HepG2 (cell line): ENCODE measurements around the gene GUK1. TPM values are rescaled to one million over a fixed set of nuclear protein-coding genes. Genes with fewer than 3 reads are reported as not detected.

Source experiments
- ATF4 ChIP-seq, 2 experiments: fragments of 450-650 bp in 1 of 2; sonication (generic) in 1 of 2; formaldehyde crosslinking; IDR thresholded peaks; 2 replicates each; pipeline versions ENCODE4 v1.5.0 to v1.8.0; 2020 to 2022; ENCODE audit warnings: mild to moderate bottlenecking in 1 of 2, missing genetic modification reagents in 1 of 2
- CSRNP1 ChIP-seq: sonication (generic); formaldehyde crosslinking; IDR thresholded peaks from 2 replicates; pipeline ENCODE4 v1.8.1; 2023; ENCODE audit warnings: mild to moderate bottlenecking, missing genetic modification reagents
- ERF ChIP-seq: IDR thresholded peaks from 2 replicates; pipeline ENCODE4 v1.6.1; 2018; ENCODE audit warnings: missing biosample characterization, missing genetic modification reagents
- FOXA3 ChIP-seq: IDR thresholded peaks from 2 replicates; pipeline ENCODE4 v1.6.1; 2016; ENCODE audit warnings: missing genetic modification reagents, missing compliant biosample characterization
- GLI4 ChIP-seq: sonication (generic); formaldehyde crosslinking; IDR thresholded peaks from 2 replicates; pipeline ENCODE4 v1.5.1; 2020; ENCODE audit warnings: missing genetic modification reagents, mild to moderate bottlenecking, moderate library complexity, borderline replicate concordance
- HOXA9 ChIP-seq: sonication (generic); formaldehyde crosslinking; IDR thresholded peaks from 2 replicates; pipeline ENCODE4 v1.8.1; 2022; ENCODE audit warnings: missing genetic modification reagents, mild to moderate bottlenecking, moderate library complexity, borderline replicate concordance
- KAT2B ChIP-seq: fragments of 150-350 bp; IDR thresholded peaks from 2 replicates; pipeline ENCODE4 v1.6.1; 2014; ENCODE audit warnings: low read depth, low read length, borderline replicate concordance
- KAT8 ChIP-seq: IDR thresholded peaks from 2 replicates; pipeline ENCODE4 v1.6.1; 2016; ENCODE audit warnings: missing genetic modification reagents, missing compliant biosample characterization
- KDM3A ChIP-seq: IDR thresholded peaks from 2 replicates; pipeline ENCODE4 v1.6.1; 2018; ENCODE audit warnings: low read depth, missing compliant biosample characterization
- KLF15 ChIP-seq: sonication (generic); formaldehyde crosslinking; IDR thresholded peaks from 2 replicates; pipeline ENCODE4 v1.8.1; 2023; ENCODE audit warnings: borderline replicate concordance, mild to moderate bottlenecking, inconsistent platforms, missing genetic modification reagents, mixed read lengths
- MXD1 ChIP-seq: sonication (generic); formaldehyde crosslinking; IDR thresholded peaks from 2 replicates; pipeline ENCODE4 v1.4.0; 2020; ENCODE audit warnings: mild to moderate bottlenecking, missing genetic modification reagents
- NCOA1 ChIP-seq: sonication (generic); formaldehyde crosslinking; IDR thresholded peaks from 2 replicates; pipeline ENCODE4 v1.9.0; 2021; ENCODE audit warnings: missing genetic modification reagents
- NFIC ChIP-seq: IDR thresholded peaks from 2 replicates; pipeline ENCODE4 v1.6.1; 2012; ENCODE audit warnings: mild to moderate bottlenecking, low read length, inconsistent platforms
- SRF ChIP-seq: IDR thresholded peaks from 2 replicates; pipeline ENCODE4 v1.6.1; 2011; ENCODE audit warnings: mild to moderate bottlenecking, low read depth, low read length, moderate library complexity
- TFDP1 ChIP-seq: IDR thresholded peaks from 2 replicates; pipeline ENCODE4 v1.6.1; 2016; ENCODE audit warnings: missing compliant biosample characterization, missing genetic modification reagents, borderline replicate concordance
- THAP9 ChIP-seq: sonication (generic); formaldehyde crosslinking; IDR thresholded peaks from 2 replicates; pipeline ENCODE4; 2020; ENCODE audit warnings: missing genetic modification reagents, mild to moderate bottlenecking, borderline replicate concordance
- ZFP1 ChIP-seq: IDR thresholded peaks from 2 replicates; pipeline ENCODE4 v1.6.1; 2016
- ZFP62 ChIP-seq: sonication (generic); formaldehyde crosslinking; IDR thresholded peaks from 2 replicates; pipeline ENCODE4 v1.4.0; 2020; ENCODE audit warnings: missing genetic modification reagents
- ZNF225 ChIP-seq: sonication (generic); formaldehyde crosslinking; IDR thresholded peaks from 2 replicates; pipeline ENCODE4 v1.4.0; 2020; ENCODE audit warnings: mild to moderate bottlenecking, missing genetic modification reagents
- ZNF382 ChIP-seq: sonication (generic); formaldehyde crosslinking; IDR thresholded peaks from 2 replicates; pipeline ENCODE4 v1.5.0; 2020; ENCODE audit warnings: missing genetic modification reagents, mild to moderate bottlenecking, borderline replicate concordance
- ZNF441 ChIP-seq: sonication (generic); formaldehyde crosslinking; IDR thresholded peaks from 2 replicates; pipeline ENCODE4 v1.7.0; 2021; ENCODE audit warnings: missing genetic modification reagents, borderline replicate concordance
- ZNF781 ChIP-seq: sonication (generic); formaldehyde crosslinking; IDR thresholded peaks from 2 replicates; pipeline ENCODE4 v1.5.1; 2020; ENCODE audit warnings: borderline replicate concordance, mild to moderate bottlenecking, missing genetic modification reagents; ENCODE audit errors: not compliant biosample characterization
- ZNF788 ChIP-seq: sonication (generic); formaldehyde crosslinking; IDR thresholded peaks from 2 replicates; pipeline ENCODE4 v1.5.0; 2020; ENCODE audit warnings: mild to moderate bottlenecking, missing genetic modification reagents, borderline replicate concordance
- polyA plus RNA-seq, 8 experiments: library from polyadenylated mRNA; depleted of rRNA in 3 of 8; stranded (reverse) in 7 of 8; unstranded in 1 of 8; fragments of >200 nt; fragmentation: Illumina TruSeq in 4 of 8; extraction: Trizol in 4 of 8; gene quantifications; 2 replicates each; pipeline versions ENCODE4 v1.2.1 to v1.2.3, GENCODE V29; 2011 to 2016; ENCODE audit warnings: low read depth in 4 of 8, missing spikeins in 1 of 8, mixed read lengths in 1 of 8; ENCODE audit not compliant: insufficient read depth in 1 of 8
- total RNA-seq, 5 experiments: library from RNA; depleted of rRNA; stranded (reverse); fragments of >200 nt; fragmentation: Illumina TruSeq; extraction: Trizol; gene quantifications; 2 replicates each; pipeline ENCODE4 v1.2.3, GENCODE V29; 2016; ENCODE audit warnings: low read depth in 1 of 5

The GUK1 gene
- total and polyA plus RNA-seq, 2 of the 13 experiments (the other 11 are each of a cell fraction or from before 2014, with no cell fraction given), result 116 to 154 TPM

GRCh38 chr1:228165372-228166169 is 25.5 kb downstream of the GUK1 start, which contains the start of gene IBA57 (continued):
- no peak for TF ChIP-seq ZNF225 (CRISPR knock-in tag)
- no peak for TF ChIP-seq ZNF382 (CRISPR knock-in tag)
- TF ChIP-seq KAT2B, result no peak
- no peak for TF ChIP-seq ZNF441 (CRISPR knock-in tag)
- TF ChIP-seq ZFP1 (CRISPR knock-in tag), result no peak
- peak; percentile 81; the same call in 1 of the 2 replicates for TF ChIP-seq ERF
- TF ChIP-seq ATF4 (CRISPR knock-in tag; IDR thresholded peaks at IDR 0.05), result no peak
- TF ChIP-seq CSRNP1 (CRISPR knock-in tag), result 0 out of 2 replicates have a peak, but pooled peaks have one; percentile 21
- no peak for TF ChIP-seq SRF
- peak; percentile 85; the same call in 1 of the 2 replicates for TF ChIP-seq TFDP1
- no peak for TF ChIP-seq NFIC
- TF ChIP-seq ZNF781, result no peak
- TF ChIP-seq KDM3A (CRISPR knock-in tag), result peak; percentile 30; the same call in 1 of the 2 replicates
- TF ChIP-seq FOXA3, result no peak
- TF ChIP-seq THAP9, result no peak
- TF ChIP-seq NCOA1 (CRISPR knock-in tag), result no peak
- 0 out of 2 replicates have a peak, but pooled peaks have one; percentile 80 for TF ChIP-seq GLI4
- no peak for TF ChIP-seq ZFP62 (CRISPR knock-in tag)
- TF ChIP-seq ZNF788 (CRISPR knock-in tag), result 0 out of 2 replicates have a peak, but pooled peaks have one; percentile 29
- TF ChIP-seq KAT8, result peak; percentile 87
- TF ChIP-seq KLF15 (CRISPR knock-in tag), result no peak
- peak; percentile 72; the same call in 1 of the 2 replicates for TF ChIP-seq MXD1 (CRISPR knock-in tag)
- TF ChIP-seq HOXA9 (CRISPR knock-in tag), result no peak
